GM08714 (cell line): ENCODE results near the gene UVSSA.

Experiments
- H3K4me3 ChIP-seq: fragments of 200-500 bp; sonication (Bioruptor generic); 2 replicates; pipeline ENCODE4 v1.5.1; 2014; ENCODE audit warnings: mild to moderate bottlenecking, low read length, inconsistent platforms
- ZNF274 ChIP-seq: IDR thresholded peaks from 2 replicates; pipeline ENCODE4 v1.6.1; 2012; ENCODE audit warnings: mild to moderate bottlenecking, low read depth, low read length

Gene UVSSA

DNA sequence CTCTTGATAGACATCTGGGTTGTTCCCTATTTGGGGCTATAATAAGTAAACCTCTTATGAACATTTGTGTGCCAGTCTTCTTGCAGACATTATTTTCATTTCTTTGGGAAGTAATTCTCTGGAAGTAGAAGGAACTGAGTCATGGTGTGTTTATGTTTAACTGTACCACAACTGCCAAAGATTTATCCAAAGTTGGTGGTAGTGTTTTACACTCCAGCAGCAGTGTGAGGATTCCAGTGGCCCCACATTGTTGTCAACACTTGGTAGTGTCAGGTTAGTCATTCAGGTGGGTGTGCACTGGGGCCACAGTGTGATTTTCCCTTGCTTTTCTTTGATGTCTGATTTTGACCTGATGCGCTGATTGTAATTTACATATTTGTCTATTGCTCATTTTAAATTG is 5.0 kb upstream of the UVSSA start:
- no peak overlapping the region for H3K4me3 ChIP-seq
- TF ChIP-seq ZNF274, result no peak

DNA sequence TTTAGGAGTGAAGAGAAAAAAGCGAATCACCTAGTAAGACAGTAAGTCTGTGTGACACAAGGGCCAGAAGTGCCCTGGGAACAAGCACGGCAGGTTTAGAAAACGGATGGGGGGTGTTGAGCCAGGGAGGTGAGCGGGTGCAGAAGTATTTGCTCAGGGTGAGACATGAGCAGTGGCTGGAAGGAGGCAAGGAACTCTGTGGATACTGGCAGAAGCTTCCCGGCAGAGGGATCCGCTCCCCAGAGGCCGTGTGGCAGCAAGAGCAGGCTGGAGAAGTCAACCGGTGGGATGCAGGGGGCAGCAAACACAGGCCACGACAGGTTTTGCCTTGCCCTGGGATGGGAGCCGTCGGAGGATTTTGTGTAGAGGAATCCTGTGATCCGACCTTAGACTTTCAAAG is 2.3 kb upstream of the UVSSA start:
- TF ChIP-seq ZNF274, result no peak
- no peak overlapping the region for H3K4me3 ChIP-seq

DNA sequence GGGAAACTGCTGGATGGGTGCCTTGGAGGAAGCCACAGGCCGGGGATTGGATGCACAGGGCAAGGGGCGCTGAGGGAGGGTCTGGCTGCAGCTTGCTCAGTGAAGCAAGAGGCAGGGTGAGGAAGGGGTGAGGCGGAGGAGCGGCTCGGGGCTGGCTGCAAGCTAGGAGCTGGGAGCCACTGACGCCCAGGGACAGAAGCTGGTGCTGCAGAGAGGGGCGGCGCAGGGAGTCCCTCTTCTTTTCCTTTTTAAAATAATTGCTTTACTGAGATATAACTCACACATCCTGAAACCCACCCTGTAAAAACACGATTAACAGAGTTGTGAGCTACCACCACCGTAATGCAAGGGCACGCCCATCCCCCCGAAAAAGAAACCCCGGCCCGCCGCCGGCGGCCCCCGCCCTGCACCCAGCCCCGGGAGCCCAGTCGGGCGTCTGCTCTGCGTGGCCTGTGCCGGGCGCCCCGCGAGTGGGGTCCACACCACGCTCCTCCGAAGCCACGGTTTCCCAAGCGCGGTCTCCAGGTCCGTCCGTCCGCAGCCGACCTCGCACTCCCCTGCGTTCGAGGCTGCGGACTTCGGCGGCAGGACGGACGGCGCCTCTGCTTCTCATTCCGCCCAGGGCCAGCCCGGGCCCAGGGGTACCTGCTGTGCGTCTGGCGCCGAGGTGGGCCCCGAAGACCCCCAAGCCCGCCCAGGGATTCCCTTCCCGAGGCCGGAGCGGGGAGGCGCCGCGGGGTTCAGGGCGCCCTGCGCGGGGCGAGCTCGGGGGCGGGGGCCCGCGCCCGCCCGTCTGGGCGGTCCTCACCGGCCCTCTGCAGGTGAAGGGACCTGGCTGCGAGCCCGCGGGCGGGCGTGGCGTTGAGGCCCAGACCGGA is 866 bp upstream of the UVSSA start:
- H3K4me3 ChIP-seq, result peak overlapping the region; percentile 89
- TF ChIP-seq ZNF274, result no peak

DNA sequence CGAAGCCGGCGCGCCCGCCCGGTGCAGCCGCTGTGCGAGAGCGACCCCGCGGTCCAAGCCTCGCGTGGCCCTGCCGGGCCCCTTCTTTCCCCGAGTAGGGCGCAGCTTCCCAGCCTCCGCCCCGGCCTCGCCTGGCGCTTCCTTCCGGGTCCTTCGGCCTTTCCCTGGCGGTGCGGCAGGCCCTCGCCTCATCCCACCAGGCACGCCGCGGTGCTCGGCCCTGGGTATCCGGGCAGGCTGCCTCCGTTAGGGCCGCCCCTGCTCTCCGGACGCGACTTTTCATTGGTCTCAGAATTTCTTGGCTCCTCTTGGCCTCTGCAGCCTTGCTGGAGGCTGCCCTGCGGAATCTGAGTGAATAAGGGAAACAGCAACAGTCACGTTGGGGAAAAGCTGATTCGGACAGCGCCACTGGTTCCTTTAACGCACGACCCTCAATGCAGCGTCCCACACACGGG is 429 bp downstream of the UVSSA start:
- peak overlapping the region; percentile 82 for H3K4me3 ChIP-seq
- no peak for TF ChIP-seq ZNF274

DNA sequence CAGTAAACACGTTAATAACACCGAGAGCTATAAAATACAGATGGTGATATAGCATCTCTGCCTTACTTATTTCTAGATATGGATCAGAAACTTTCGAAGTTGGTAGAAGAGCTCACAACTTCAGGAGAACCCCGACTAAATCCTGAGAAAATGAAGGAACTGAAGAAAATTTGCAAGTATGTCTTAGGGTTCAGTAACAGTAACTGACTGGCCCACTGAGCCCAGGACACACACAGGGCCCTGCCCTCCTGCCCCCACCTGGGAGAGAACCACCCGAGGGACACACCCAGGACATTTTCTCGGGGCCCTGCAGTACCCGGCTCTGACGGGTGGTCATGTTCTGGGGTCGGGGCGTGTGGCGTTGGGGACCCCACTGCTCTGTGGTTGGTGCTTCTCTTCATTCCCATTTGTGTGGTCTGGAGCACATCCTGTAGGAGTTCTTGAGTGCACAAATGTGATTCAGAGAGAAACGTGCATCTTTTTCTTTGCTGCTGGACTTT is 1.1 kb downstream of the UVSSA start:
- peak overlapping the region; percentile 82 for H3K4me3 ChIP-seq

DNA sequence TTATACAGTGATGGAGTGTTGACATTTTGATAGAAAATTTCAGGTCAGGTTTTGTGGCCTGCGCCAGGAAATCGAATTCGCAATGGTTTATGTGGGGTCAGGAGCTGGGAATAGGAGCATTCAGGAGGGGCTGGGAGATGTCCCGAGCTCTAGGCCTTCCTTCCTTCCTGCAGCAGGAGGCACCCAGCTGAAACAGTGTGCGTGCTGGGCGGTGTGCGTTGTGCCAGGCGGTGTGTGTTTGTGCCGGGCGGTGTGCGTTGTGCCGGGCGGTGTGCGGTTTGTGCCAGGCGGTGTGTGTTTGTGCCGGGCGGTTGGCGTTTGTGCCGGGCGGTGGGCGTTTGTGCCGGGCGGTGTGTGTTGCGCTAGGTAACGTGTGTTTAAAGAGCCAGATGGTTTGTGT is 1.7 kb downstream of the UVSSA start:
- peak overlapping the region; percentile 18; the same call in 1 of the 2 replicates for H3K4me3 ChIP-seq
- TF ChIP-seq ZNF274, result no peak

More for the DNA sequence above, 1.1 kb downstream of the UVSSA start:
- TF ChIP-seq ZNF274, result no peak

DNA sequence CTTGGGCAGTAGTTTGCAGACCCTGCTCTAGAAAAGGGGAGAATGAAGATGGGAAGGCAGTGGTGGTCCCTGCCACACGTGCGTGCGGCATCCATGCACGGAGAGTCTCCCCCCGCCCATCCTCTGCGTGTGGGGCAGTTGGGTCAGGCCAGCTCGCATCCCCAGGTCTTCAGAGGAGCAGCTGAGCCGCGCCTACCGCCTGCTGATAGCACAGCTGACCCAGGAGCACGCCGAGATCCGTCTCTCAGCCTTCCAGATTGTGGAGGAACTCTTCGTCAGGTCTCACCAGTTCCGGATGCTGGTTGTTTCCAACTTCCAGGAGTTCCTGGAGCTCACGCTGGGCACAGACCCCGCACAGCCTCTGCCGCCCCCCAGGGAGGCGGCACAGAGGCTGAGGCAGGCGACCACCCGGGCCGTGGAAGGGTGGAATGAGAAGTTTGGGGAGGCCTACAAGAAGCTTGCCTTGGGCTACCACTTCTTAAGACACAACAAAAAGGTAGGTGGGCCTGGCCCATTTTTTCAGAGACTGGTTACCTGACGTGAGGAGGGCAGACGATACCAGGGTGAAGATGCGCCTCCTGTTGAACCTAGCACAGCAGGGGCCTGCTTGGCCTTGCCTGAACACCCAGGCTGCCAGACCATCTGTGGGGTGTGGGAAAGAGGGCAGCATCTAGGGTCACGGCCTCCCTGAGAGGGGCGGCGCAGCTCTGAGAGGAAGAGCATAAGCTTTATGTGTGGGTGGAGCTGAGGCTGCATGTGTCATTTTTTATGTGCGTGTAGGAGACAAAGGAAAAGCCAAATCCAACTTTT is 2.6 kb downstream of the UVSSA start:
- TF ChIP-seq ZNF274, result no peak
- H3K4me3 ChIP-seq, result no peak overlapping the region

DNA sequence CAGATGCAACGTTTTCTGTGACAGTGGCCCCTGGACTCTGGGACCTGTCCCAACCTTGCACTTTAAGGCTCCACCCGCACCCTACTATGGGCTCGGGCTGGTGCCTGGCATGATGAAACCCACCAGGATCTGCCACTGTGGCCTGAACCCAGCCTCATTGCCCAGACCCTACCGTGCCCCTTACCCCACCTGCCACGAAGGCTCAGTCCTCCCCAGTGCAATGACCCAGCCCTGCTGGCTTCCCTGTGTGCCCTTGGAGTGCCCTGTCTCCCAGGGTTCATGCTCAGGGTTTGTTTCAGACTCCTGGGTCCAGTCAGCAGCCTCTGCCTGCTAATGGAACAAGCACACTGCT is 3.1 kb downstream of the UVSSA start:
- no peak for TF ChIP-seq ZNF274
- H3K4me3 ChIP-seq, result no peak overlapping the region

DNA sequence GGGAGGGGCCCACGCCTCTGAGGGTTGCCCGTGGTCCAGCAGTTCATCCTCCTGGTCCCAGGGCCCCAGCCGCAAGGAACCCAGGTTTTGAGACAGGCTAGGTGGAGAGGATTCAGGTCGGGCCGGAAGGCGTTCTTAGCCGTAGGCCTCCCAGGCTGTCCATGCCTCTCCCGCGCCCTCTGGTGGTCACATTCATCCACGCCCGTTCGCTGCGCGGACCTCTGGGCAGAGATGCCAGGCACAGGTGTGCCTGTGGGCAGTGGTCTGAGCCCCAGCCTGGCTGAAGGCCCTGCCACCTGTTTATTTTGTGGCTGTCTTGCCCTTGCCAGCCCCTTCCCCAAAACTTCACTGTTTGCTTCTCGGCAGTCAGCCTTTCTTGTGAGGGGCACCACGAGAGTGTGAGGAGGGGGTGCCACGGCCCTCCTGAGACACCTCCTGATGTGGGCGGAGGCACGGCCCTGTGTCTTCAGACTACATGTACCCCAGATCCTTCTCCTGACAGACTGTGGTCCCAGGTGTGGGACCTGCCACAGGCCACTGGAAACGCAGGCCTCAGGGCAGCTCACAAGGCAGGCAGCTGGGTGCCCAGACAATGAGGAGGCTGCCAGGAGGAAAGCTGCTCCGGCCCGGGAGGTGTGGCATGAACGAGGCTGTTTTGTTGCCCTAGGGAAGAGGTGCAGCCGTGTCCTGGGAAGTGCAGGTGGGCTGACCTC is 5.0 kb downstream of the UVSSA start:
- no peak for TF ChIP-seq ZNF274
- no peak overlapping the region for H3K4me3 ChIP-seq

DNA sequence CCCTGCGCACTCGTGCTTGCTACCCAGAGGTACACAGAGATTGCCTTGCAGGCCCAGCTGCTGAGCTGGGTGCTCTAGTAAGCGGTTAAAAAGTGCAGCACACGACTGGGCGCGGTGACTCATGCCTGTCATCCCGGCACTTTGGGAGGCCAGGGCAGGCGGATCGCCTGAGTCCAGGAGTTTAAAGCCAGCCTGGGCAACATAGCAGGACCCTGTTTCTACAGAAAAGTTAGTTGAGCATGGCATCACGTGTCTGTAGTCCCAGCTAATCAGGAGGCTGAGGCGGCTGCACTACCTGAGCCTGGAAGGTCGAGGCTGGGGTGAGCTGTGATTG is 5.5 kb downstream of the UVSSA start:
- no peak for TF ChIP-seq ZNF274
- no peak overlapping the region for H3K4me3 ChIP-seq

DNA sequence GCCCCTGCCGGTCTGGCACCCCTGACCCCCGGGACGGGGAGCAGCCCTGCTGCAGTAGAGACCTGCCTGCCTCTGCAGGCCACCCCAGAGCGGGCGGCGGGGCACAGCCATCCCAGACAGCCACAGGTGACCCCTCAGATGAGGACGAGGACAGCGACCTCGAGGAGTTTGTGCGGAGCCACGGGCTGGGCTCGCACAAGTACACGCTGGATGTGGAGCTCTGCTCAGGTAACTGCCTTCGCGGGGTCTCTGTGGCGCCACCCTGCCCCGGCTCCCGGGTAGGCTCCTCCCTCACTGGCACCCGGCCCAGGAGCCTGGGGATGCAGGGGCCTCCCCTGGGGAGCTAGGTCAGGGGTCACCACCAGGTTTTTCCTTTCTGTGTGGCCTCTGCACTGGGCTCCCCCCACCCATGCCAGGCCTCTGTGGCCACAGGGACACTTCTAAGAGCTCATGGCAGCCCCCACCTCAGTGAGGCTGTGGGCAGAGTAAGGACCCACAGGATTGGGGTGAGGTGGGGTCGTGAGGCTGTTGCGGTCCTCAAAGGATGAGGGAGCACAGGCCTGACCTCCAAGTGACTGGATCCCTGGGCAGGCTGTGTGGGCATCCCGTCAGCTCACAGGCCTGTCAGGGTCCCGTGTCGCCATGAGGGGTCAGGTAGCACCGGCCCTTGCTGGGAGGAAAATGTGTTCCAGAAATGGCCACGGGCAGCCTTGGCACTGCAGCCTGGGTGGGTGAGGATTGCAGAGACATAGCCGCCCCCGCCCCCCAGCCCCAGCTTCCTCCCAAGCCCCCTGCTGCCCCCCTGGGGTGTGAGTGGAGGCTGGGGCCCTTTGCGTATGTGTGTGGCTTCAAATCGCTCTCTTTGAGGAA is 6.4 kb downstream of the UVSSA start:
- no peak for TF ChIP-seq ZNF274
- H3K4me3 ChIP-seq, result no peak overlapping the region

DNA sequence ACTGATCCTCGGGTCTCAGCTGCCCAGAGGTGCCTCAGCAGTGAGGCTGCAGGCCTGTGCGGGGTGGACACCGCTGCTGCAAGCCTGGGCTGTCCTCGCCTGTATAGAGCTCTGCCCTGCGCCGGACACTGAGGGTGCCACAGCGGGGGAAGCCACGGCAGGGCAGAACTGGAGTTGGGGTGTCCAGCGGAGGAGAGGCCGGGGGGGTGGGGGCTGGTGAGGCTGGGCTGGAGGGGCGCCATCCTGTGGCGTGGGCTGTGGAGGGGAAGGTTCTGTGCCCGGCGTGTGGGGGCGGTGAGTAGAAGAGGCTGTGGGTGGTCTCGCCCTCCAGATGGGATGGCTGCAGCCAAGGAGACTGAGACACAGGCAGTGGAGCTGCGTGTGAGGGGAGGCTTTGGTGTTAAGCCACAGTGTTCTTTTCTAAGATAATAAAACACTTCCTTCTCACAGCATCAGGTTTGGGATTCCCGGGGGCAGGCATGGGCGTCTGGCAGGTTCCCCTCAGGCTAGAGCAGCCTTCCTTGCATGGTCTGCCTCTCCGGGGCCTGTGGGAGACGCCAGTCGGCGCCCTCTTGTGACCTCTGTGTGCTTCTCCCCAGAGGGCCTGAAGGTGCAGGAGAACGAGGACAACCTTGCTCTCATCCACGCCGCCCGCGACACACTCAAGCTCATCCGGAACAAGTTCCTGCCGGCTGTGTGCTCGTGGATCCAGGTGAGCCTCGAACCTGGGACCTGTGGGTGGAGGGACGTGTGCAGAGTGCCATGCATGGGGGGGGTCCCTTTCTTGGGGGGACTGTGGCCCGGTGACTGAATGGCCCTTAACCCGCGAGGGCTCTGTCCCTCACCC is 7.4 kb downstream of the UVSSA start:
- no peak overlapping the region for H3K4me3 ChIP-seq
- TF ChIP-seq ZNF274, result no peak

DNA sequence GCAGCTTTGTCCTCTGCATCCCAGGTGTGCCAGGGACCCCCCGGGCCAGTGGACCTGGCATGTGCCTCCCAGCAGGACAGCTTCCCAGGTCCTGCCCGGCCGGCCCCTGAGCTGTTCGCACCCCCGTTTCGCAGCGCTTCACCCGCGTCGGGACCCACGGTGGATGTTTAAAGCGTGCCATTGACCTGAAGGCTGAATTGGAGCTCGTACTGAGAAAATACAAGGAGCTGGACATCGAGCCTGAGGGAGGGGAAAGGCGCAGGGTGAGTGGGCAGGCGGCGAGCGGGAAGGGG is 7.9 kb downstream of the UVSSA start:
- no peak overlapping the region for H3K4me3 ChIP-seq
- no peak for TF ChIP-seq ZNF274
